GM19193 (cell line): ENCODE data around the gene EPHA10.

ENCODE experiments used
- POLR2A ChIP-seq: IDR thresholded peaks from 4 replicates; pipeline ENCODE4 v1.6.1; 2011; ENCODE audit not compliant: insufficient read depth, insufficient read length; ENCODE audit errors: extremely low read depth

Gene EPHA10

GRCh38 chr1:37764888-37765441 lies at the start of gene EPHA10:
TSS of gene EPHA10 (minus strand) at chr1:37765120. CDS start at chr1:37765066, 54 bp downstream.
- TF ChIP-seq POLR2A, result no peak

- TF ChIP-seq POLR2A, result no peak
Measured at GRCh38 chr1:37814252-37814651, 49.3 kb upstream of the EPHA10 start.

GRCh38 chr1:37813529-37814145 lies 48.7 kb upstream of the EPHA10 start:
- TF ChIP-seq POLR2A, result no peak

GRCh38 chr1:37811027-37811655 lies 46.2 kb upstream of the EPHA10 start:
- TF ChIP-seq POLR2A, result no peak

GRCh38 chr1:37809942-37810341 lies 45.0 kb upstream of the EPHA10 start:
- TF ChIP-seq POLR2A, result no peak

GRCh38 chr1:37808369-37809319 lies 43.7 kb upstream of the EPHA10 start:
- no peak for TF ChIP-seq POLR2A

GRCh38 chr1:37807555-37808368 lies 42.8 kb upstream of the EPHA10 start, which contains the start of the genes C1orf122 and YRDC:
TSS of gene C1orf122 (plus strand) at chr1:37807790. CDS start at chr1:37808405, 615 bp downstream.
TSS of gene YRDC (minus strand) at chr1:37808208. CDS start at chr1:37808180, 28 bp downstream.
- peak; percentile 84 for TF ChIP-seq POLR2A

GRCh38 chr1:37807220-37807554 lies 42.3 kb upstream of the EPHA10 start:
- TF ChIP-seq POLR2A, result no peak

GRCh38 chr1:37802439-37802838 lies 37.5 kb upstream of the EPHA10 start:
- TF ChIP-seq POLR2A, result no peak

GRCh38 chr1:37797750-37798345 lies 32.9 kb upstream of the EPHA10 start:
- no peak for TF ChIP-seq POLR2A

- no peak for TF ChIP-seq POLR2A
Measured at GRCh38 chr1:37795340-37796125, 30.6 kb upstream of the EPHA10 start.

GRCh38 chr1:37794372-37795339 lies 29.7 kb upstream of the EPHA10 start:
- TF ChIP-seq POLR2A, result no peak
